Breast epithelium (tissue), 4 donors: ENCODE data around the gene PRTN3. TPM values are rescaled to one million over a fixed set of nuclear protein-coding genes. Genes with fewer than 3 reads are reported as not detected.
"Not testable (repeated sequence)": the region's sequence is repeated elsewhere in the genome, so short reads cannot be mapped to it uniquely, and the experiment has no call there.

Source experiments
- DNase-seq, 2 donors: peaks; one replicate each; pipeline ENCODE4 v3.0.0-alpha.2; 2019; ENCODE audit warnings: low spot score in 2 of 2
- H3K27ac ChIP-seq, 2 donors: fragments of 200-600 bp; sonication (generic) in 1 of 2; one replicate each; pipeline ENCODE4 v1.5.1; 2016 to 2019; ENCODE audit warnings: mild to moderate bottlenecking in 1 of 2
- H3K27me3 ChIP-seq, 2 donors: fragments of 200-600 bp; sonication (generic) in 1 of 2; one replicate each; pipeline versions ENCODE4 v1.5.1 to v1.6.0; 2017 to 2019; ENCODE audit warnings: control low read depth in 1 of 2, mild to moderate bottlenecking in 1 of 2
- H3K36me3 ChIP-seq: fragments of 200-600 bp; one replicate; pipeline ENCODE4 v1.5.1; 2019
- H3K4me1 ChIP-seq, 2 donors: fragments of 200-600 bp; sonication (generic); one replicate each; pipeline ENCODE4 v1.5.1; 2016 to 2019; ENCODE audit warnings: control low read depth in 1 of 2
- H3K4me3 ChIP-seq, 3 donors: fragments of 200-600 bp; sonication (generic); 1 replicate in 2 of 3; 2 replicates in 1 of 3; pipeline ENCODE4 v1.5.1; 2016 to 2019; ENCODE audit warnings: mild to moderate bottlenecking in 3 of 3, moderate library complexity in 2 of 3
- H3K9me3 ChIP-seq, 2 donors: fragments of 200-600 bp; sonication (generic) in 1 of 2; one replicate each; pipeline ENCODE4 v1.5.1; 2016 to 2019; ENCODE audit warnings: control low read depth in 1 of 2
- CTCF ChIP-seq, 3 donors: fragments of 450-650 bp; IDR thresholded peaks; one replicate each; pipeline ENCODE4 v1.5.1; 2016 to 2017; ENCODE audit warnings: antibody characterized with exemption in 3 of 3, mild to moderate bottlenecking in 3 of 3, moderate library complexity in 3 of 3
- POLR2A ChIP-seq: fragments of 450-650 bp; IDR thresholded peaks from one replicate; pipeline ENCODE4 v1.6.1; 2016; ENCODE audit warnings: antibody characterized with exemption, mild to moderate bottlenecking, moderate library complexity
- POLR2AphosphoS5 ChIP-seq, 3 donors: sonication (generic); formaldehyde crosslinking; IDR thresholded peaks; one replicate each; pipeline ENCODE4 v1.6.1; 2017; ENCODE audit warnings: antibody characterized with exemption in 3 of 3
- intact Hi-C: fragments of 100-400 bp; cut with DNase I; formaldehyde crosslinking; loops from one replicate; pipeline ENCODE4 v1.15.1; 2023; ENCODE audit warnings: low total_unique reads
- total RNA-seq, 3 donors: library from RNA; depleted of rRNA; stranded (reverse); fragments of >200 nt; gene quantifications; one replicate each; pipeline ENCODE4 v1.1.0, GENCODE V29; 2016

PRTN3 gene
- total RNA-seq, 3 donors from 2014 or later = 0.44 to 1.1 TPM; not detected in 1

- intact Hi-C loops = no loop called here
- no peak for DNase-seq
- Histone ChIP-seq H3K4me3 (no peak overlapping the region), H3K9me3 (no peaks in the 10 kb centered on the region), H3K27ac (peak overlapping the region; percentile 4 to 74), H3K27me3 (no peaks in the 10 kb centered on the region), H3K36me3 (no peaks in the 10 kb centered on the region), H3K4me1 (no peaks in the 10 kb centered on the region)
- TF ChIP-seq POLR2A = no peak
- no peak for TF ChIP-seq CTCF (IDR thresholded peaks at IDR 0.05)
- no peak for TF ChIP-seq POLR2AphosphoS5 (IDR thresholded peaks at IDR 0.05)
Observed at GRCh38 chr19:872266-872951, 31.6 kb downstream of the PRTN3 start.

DNA sequence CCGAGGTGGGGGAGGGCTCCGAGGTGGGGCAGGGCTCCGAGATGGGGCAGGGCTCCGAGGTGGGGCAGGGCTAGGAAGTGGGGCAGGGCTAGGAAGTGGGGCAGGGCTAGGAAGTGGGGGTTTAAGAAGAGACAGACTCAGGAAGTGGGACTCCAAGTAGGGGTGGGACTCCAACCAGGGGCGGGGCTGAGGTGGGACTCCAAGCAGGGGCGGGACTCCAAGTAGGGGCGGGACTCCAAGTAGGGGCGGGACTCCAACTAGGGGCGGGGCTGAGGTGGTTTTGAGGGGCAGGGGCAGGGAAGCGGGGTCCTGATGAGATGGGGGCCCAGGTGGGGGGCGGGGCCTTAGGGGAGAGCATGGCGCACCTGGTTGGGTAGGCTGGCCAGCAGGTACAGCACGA, 32.3 kb downstream of the PRTN3 start:
- TF ChIP-seq POLR2AphosphoS5 (IDR thresholded peaks at IDR 0.05) = no peak
- Histone ChIP-seq H3K4me1 (no peaks in the 10 kb centered on the region), H3K36me3 (no peaks in the 10 kb centered on the region), H3K9me3 (no peaks in the 10 kb centered on the region), H3K27ac (no peak overlapping the region), H3K4me3 (no peak overlapping the region), H3K27me3 (no peaks in the 10 kb centered on the region)
- DNase-seq = no peak
- intact Hi-C loops = no loop called here

DNA sequence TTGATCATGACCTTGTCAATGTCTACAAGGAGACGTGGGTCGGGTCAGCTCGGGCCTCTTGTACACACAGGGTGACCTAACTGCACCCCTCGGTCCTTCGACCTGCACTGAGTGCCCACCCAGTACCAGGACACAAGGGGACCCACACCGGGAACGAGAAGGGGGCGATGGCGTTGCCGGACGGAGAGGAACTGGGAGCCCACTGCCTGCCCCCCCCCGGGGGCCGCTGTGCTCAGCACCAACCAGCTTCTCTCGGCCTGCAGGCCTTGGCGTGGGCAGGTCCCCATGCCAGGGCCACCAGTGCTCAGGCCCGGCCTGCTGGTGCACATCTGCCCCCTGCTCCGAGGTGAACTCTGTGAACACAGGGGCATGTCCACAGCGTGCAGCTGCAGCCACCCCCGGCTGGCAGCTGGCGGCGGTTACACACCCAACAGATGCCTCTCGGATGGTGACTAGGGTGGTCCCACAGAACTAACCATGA, 32.8 kb downstream of the PRTN3 start:
- Histone ChIP-seq H3K36me3 (no peaks in the 10 kb centered on the region), H3K27me3 (no peaks in the 10 kb centered on the region), H3K4me1 (no peaks in the 10 kb centered on the region), H3K9me3 (no peaks in the 10 kb centered on the region), H3K4me3 (no peak overlapping the region), H3K27ac (no peak overlapping the region)
- intact Hi-C loops = no loop called here
- DNase-seq = no peak
- TF ChIP-seq CTCF (IDR thresholded peaks at IDR 0.05) (no peak), POLR2A (no peak), POLR2AphosphoS5 (IDR thresholded peaks at IDR 0.05) (no peak)

DNA sequence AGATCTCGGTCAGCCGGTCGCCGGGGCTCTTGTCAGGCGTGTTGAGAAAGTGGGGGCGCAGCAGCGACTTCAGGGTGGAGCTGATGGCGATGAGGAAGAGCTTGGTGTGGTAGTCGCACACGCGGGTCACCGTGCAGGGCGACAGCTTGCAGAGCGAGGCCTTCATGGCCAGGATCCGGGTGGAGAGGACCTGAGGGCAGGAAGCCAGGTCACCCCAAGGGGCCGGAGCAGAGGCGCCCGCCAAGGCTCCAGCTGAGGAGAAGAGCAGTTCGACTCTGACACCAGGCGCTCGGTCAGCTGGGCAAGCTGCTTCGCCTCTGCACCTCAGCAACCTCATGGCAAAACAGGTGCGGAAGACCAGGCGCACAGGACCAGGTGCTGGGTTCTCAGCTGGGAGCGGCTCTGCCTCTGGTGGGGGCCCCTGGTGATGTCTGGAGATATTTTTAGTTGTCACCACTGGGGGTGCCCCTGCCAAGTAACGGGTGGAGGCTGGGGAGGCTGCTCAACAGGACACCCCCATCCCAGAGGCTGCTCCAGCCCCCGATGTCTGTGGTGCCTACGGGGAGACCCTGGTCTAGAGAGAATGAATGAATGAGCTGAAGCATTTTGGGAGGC, 34.6 kb downstream of the PRTN3 start:
- Histone ChIP-seq H3K4me1 (no peaks in the 10 kb centered on the region), H3K27me3 (no peaks in the 10 kb centered on the region), H3K9me3 (no peaks in the 10 kb centered on the region), H3K27ac (no peak overlapping the region), H3K36me3 (no peaks in the 10 kb centered on the region), H3K4me3 (no peak overlapping the region)
- no peak for TF ChIP-seq POLR2A
- TF ChIP-seq POLR2AphosphoS5 (IDR thresholded peaks at IDR 0.05) = no peak
- TF ChIP-seq CTCF (IDR thresholded peaks at IDR 0.05) = no peak
- intact Hi-C loops = no loop called here
- DNase-seq = no peak

DNA sequence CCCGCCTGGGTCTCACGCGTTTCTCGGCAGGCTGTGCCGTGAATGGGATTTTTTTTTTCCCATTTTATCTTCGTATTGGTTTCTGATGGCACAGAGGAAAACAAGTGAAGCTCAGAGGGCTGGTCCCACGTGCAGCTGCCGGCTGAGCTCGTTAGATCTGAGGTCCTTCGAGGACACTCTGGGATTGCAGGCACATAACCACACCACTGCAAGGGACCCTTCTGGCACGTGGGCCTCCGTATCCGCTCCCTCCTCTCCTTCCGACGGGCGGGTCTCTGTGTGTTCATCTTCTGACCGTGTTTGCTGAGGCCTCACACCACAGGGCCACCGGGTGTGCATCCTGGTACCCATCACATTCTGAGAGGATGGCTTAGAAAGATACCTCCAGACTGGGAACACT, 35.3 kb downstream of the PRTN3 start:
- H3K27ac ChIP-seq = no peak overlapping the region
- H3K4me1 ChIP-seq = no peaks in the 10 kb centered on the region
- TF ChIP-seq POLR2A (no peak), POLR2AphosphoS5 (IDR thresholded peaks at IDR 0.05) (no peak)
- no peak overlapping the region for H3K4me3 ChIP-seq
- H3K9me3 ChIP-seq = no peaks in the 10 kb centered on the region
- H3K36me3 ChIP-seq = no peaks in the 10 kb centered on the region
- no peaks in the 10 kb centered on the region for H3K27me3 ChIP-seq
- DNase-seq = no peak
- intact Hi-C loops = no loop called here

DNA sequence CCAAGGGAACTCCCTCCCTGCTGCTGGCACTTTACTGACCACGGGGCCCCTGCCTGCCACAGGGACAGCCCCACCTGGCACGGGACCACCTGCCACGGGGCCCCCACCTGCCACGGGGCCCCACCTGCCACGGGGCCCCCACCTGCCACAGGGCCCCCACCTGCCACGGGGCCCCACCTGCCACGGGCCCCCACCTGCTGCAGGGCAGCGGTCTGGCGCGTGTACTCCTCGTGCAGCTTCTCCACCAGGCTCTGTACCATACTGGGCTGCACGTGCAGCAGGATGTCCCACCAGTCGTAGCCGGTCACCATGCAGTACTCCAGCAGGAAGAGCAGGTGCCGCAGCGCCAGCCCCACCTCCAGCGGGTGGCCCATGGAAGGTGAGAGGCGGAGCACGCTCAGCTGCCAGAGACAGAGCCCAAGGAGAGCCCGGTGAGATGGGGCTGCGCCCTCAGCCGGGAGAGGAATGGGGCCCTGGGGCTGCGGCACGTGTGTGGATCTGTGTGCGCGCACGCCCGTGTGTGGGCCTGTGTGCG, 36.0 kb downstream of the PRTN3 start:
- Histone ChIP-seq H3K4me3 (no peak overlapping the region), H3K27ac (no peak overlapping the region), H3K27me3 (no peaks in the 10 kb centered on the region), H3K4me1 (no peaks in the 10 kb centered on the region), H3K9me3 (no peaks in the 10 kb centered on the region), H3K36me3 (no peaks in the 10 kb centered on the region)
- TF ChIP-seq POLR2AphosphoS5 (IDR thresholded peaks at IDR 0.05) = no peak
- no peak for TF ChIP-seq CTCF (IDR thresholded peaks at IDR 0.05)
- no peak for TF ChIP-seq POLR2A
- intact Hi-C loops = no loop called here
- no peak for DNase-seq

GRCh38 chr19:877992-878660, 37.3 kb downstream of the PRTN3 start:
- intact Hi-C loops, H3K9me3 ChIP-seq, H3K4me1 ChIP-seq, H3K4me3 ChIP-seq, H3K27me3 ChIP-seq, DNase-seq, H3K27ac ChIP-seq, H3K36me3 ChIP-seq: not testable (repeated sequence)

GRCh38 chr19:878751-879561, 38.2 kb downstream of the PRTN3 start:
- DNase-seq, H3K4me1 ChIP-seq, H3K4me3 ChIP-seq, intact Hi-C loops, H3K9me3 ChIP-seq, H3K27me3 ChIP-seq, H3K36me3 ChIP-seq, H3K27ac ChIP-seq: not testable (repeated sequence)
